Activated naive CD4-positive, alpha-beta T cell treated with anti-CD3 and anti-CD28 coated beads, Interleukin-2, amount 50 U/mL, for 72 hours (primary cell): ENCODE data around the gene SEBOX. TPM values are rescaled to one million over a fixed set of nuclear protein-coding genes. Genes with fewer than 3 reads are reported as not detected.
A peak's percentile ranks its signal among the peaks of the same experiment; 100 is the strongest.

Experiments used
- ATAC-seq, 2 donors: fragments of 150-1000 bp; cut with Tn5 transposase; 2 replicates each; pipeline ENCODE4 v1.10.0; 2021; ENCODE audit warnings: mild to moderate bottlenecking in 2 of 2, moderate library complexity in 2 of 2
- DNase-seq, 2 donors: peaks; one replicate each; pipeline ENCODE4 v3.0.0; 2021 to 2022; ENCODE audit warnings: low spot score in 2 of 2
- H3K27ac Mint-ChIP-seq, 2 donors: one replicate each; pipeline ENCODE4 v1.8.0; 2022; ENCODE audit warnings: mild to moderate bottlenecking in 2 of 2, mixed read lengths in 2 of 2
- H3K36me3 Mint-ChIP-seq, 2 donors: one replicate each; pipeline ENCODE4 v1.8.0; 2022; ENCODE audit warnings: mixed read lengths in 2 of 2
- H3K9me3 Mint-ChIP-seq, 2 donors: one replicate each; pipeline ENCODE4 v1.8.0; 2022; ENCODE audit warnings: mixed read lengths in 2 of 2
- total RNA-seq, 2 donors: library from RNA; stranded (reverse); gene quantifications; one replicate each; pipeline ENCODE4 v1.2.3, GENCODE V29; 2022

SEBOX gene
- total RNA-seq, 2 donors from 2014 or later = not detected

DNA sequence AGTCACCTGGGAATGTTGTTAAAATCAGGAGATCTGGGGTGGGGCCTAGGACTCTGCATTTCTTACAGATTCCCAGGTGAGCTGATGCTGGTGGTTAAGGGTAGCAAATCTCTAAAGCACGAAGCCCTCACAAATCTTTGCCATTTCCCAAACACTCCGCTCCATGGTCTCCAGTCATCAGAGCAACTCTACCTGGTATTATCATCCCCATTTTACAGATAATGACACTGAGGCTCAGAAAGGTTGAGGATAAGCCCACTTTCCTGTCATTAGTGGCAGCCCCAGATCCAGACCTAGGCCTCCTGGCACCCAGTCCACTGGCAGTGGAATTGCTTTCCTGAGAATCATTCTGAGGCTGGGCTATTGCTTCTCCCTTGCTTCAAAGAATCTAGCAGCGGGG lies 32.3 kb upstream of the SEBOX start:
- Mint-ChIP-seq H3K9me3 (no peaks in the 10 kb centered on the region), H3K27ac (peak overlapping the region in 1 of 2 donors; percentile 53), H3K36me3 (peaks cover 0 to 7% of the 10 kb centered on the region in 2 donors)
- DNase-seq (no peak), ATAC-seq (no peak)

DNA sequence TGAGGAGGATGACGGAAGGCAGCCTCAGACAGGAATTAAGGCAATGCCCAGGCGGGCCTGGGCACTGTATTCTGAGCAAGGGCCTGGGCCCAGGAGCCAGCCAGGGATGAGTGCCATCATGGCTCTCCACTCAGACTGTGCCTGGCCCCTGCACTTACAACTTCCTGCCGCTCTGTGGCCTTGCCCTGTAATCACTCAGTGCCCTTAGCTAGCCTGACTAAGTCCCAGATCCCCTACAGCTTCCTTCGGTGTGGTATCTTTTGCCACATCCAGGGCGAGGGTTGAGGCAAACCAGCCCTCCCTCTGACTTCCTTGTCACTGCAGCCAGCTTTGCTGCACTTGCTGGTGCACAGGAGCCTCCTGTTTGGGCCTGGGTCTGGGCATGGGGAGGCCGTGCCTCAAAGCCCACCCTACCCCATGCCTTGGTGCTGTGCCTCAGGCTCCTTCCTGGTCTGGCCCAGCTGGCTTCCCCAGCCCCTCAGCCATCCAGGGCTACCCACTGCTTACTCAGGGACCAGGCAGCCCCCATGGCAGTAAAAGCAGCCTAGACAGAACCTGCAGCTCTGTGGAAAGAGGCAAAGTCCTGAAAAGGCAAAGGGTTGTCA lies 31.7 kb upstream of the SEBOX start:
- Mint-ChIP-seq H3K9me3 (no peaks in the 10 kb centered on the region), H3K27ac (peak overlapping the region in 1 of 2 donors; percentile 53), H3K36me3 (peaks cover 0 to 7% of the 10 kb centered on the region in 2 donors)
- DNase-seq (peak in 1 of 2 donors; percentile 50), ATAC-seq (no peak)

DNA sequence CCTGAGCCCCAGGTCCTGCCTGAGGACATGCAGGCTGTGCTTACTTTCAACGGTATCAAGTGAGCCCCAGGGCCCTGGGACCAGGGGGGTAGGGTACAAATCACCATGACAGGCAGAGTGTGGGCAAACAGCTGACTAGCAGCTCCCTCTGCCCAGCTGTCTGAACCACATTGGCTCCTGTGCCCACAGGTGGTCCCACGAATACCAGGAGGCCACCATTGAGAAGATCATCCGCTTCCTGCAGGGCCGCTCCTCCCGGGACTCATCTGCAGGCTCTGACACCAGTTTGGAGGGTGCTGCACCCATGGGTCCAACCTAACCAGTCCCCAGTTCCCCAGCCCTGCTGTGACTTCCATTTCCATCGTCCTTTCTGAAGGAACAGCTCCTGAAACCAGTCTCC lies 31.0 kb upstream of the SEBOX start:
- H3K9me3 Mint-ChIP-seq = no peaks in the 10 kb centered on the region
- peaks cover 0 to 7% of the 10 kb centered on the region in 2 donors for H3K36me3 Mint-ChIP-seq
- DNase-seq (no peak), ATAC-seq (no peak)
- peak overlapping the region in 1 of 2 donors; percentile 22 for H3K27ac Mint-ChIP-seq

DNA sequence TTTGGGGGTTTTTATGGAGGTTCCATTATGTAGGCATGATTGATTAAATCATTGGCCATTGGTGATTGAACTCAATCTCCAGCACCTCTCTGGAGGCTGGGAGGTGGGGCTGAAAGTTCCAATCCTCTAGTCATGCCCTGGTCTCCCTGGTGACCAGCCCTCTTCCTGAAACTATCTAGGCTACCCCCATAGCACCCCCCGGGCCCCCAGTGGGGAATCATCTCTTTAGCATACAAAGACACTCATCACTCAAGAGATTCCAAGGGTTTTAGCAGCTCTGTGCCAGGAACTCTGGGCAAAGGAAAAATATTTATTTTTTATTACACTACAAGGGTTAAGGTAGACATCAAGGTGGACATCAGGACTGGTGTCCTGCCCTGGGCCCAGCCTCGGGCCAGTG lies 30.4 kb upstream of the SEBOX start:
- H3K36me3 Mint-ChIP-seq = peaks cover 0 to 9% of the 10 kb centered on the region in 2 donors
- DNase-seq (no peak), ATAC-seq (no peak)
- H3K9me3 Mint-ChIP-seq = no peaks in the 10 kb centered on the region
- peak overlapping the region; percentile 9 to 22 for H3K27ac Mint-ChIP-seq

GRCh38 chr17:28394337-28395116 lies 29.5 kb upstream of the SEBOX start:
- DNase-seq (peak in 1 of 2 donors; percentile 18), ATAC-seq (no peak)
- H3K27ac Mint-ChIP-seq = no peak overlapping the region
- H3K9me3 Mint-ChIP-seq = no peaks in the 10 kb centered on the region
- H3K36me3 Mint-ChIP-seq = peaks cover 0 to 16% of the 10 kb centered on the region in 2 donors

DNA sequence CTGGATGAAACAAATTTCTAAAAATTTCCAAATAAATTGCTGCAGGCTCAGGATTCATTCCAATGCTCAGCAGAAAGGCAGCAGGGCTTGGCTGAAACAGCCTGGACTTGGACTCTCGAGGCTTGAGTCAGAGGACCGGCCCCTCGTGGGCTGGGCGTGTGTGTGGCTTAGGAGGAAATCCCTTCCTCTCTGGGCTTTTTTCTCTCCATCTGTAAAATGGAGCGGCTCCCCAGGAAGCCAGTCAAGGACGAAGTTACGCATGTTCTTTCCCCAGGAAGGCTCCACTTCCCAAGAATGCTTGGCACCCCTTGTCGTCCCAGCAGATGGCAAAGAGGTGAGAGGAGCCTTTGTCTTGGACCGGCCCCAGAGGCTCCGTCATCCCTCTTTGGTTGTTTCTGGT lies 27.5 kb upstream of the SEBOX start:
- no peak for ATAC-seq
- Mint-ChIP-seq H3K9me3 (no peaks in the 10 kb centered on the region), H3K27ac (no peak overlapping the region), H3K36me3 (peaks cover 0 to 16% of the 10 kb centered on the region in 2 donors)
- DNase-seq = peak in 1 of 2 donors; percentile 11

- H3K36me3 Mint-ChIP-seq = peaks cover 0 to 16% of the 10 kb centered on the region in 2 donors
- peak overlapping the region in 1 of 2 donors; percentile 25 for H3K27ac Mint-ChIP-seq
- H3K9me3 Mint-ChIP-seq = no peaks in the 10 kb centered on the region
- ATAC-seq (no peak), DNase-seq (no peak)
Observed at GRCh38 chr17:28391401-28391800, 26.4 kb upstream of the SEBOX start.

DNA sequence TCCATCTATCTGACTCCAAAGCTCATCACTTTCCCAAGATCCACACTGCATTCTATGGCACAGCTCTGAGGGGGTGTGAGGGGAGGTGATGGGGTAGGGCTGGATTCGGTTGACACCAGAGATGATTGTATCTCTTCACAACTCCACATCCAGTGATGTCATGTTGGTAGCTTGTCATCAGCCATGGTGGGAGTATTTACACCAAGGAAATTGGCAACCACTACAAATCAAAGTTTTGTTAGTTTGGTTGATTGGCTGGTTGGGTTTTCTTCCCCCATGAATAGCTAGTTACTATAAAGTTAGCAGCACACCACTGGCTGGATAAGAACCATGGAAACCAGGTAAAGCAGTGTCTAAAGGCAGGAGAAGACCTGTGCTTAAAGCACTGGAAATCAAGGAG lies 26.0 kb upstream of the SEBOX start:
- ATAC-seq (no peak), DNase-seq (no peak)
- H3K27ac Mint-ChIP-seq = peak overlapping the region in 1 of 2 donors; percentile 25
- peaks cover 0 to 16% of the 10 kb centered on the region in 2 donors for H3K36me3 Mint-ChIP-seq
- no peaks in the 10 kb centered on the region for H3K9me3 Mint-ChIP-seq

DNA sequence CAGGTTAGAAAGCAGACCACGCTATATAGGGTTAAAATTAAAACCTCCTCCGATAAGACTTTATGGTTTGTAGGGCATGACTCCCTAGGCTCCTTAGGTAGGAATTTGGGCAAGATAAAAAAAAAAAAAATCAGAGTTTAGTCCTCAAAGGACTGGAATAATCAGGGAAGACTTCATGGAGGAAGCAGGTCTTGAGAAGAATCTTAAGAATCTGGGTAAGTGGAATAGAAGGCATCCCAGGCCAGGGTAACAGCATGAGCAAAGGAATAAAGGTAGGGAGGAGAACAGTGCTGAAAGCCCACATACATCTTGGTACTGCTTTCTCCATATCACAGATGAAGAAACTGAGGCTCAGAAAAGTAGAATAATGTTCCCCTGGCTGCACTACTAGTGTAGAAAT lies 25.6 kb upstream of the SEBOX start:
- Mint-ChIP-seq H3K27ac (peak overlapping the region in 1 of 2 donors; percentile 34), H3K9me3 (no peaks in the 10 kb centered on the region), H3K36me3 (peaks cover 0 to 16% of the 10 kb centered on the region in 2 donors)
- DNase-seq (no peak), ATAC-seq (no peak)

GRCh38 chr17:28390141-28390540 lies 25.1 kb upstream of the SEBOX start:
- DNase-seq = no peak
- Mint-ChIP-seq H3K36me3 (peaks cover 0 to 16% of the 10 kb centered on the region in 2 donors), H3K9me3 (no peaks in the 10 kb centered on the region), H3K27ac (peak overlapping the region; percentile 4 to 34)
- ATAC-seq = no peak

- Mint-ChIP-seq H3K36me3 (peaks cover 0 to 15% of the 10 kb centered on the region in 2 donors), H3K9me3 (no peaks in the 10 kb centered on the region), H3K27ac (no peak overlapping the region)
- no peak for ATAC-seq
- DNase-seq = peak in 1 of 2 donors; percentile 30
Observed at GRCh38 chr17:28388106-28388505, 23.1 kb upstream of the SEBOX start.

DNA sequence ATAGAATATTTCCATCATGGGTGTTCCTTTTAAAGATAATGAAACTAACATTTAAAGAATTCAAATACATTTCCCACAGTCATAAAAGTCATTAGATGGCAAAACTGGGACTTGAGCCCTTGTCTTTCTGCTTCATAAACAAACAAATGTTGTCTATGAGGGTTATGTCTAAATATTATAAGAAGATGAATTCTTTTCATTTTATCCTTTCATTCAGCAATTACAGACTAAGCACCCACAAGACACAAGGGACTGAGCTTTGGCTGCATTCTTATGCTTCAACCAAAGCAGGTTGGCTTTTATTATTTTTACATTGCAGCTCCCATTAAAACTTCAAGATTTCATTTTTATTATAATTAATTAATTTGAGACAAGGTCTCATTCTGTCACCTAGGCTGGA lies 21.4 kb upstream of the SEBOX start:
- Mint-ChIP-seq H3K27ac (no peak overlapping the region), H3K9me3 (no peaks in the 10 kb centered on the region), H3K36me3 (peaks cover 0 to 15% of the 10 kb centered on the region in 2 donors)
- no peak for DNase-seq
- ATAC-seq = no peak

DNA sequence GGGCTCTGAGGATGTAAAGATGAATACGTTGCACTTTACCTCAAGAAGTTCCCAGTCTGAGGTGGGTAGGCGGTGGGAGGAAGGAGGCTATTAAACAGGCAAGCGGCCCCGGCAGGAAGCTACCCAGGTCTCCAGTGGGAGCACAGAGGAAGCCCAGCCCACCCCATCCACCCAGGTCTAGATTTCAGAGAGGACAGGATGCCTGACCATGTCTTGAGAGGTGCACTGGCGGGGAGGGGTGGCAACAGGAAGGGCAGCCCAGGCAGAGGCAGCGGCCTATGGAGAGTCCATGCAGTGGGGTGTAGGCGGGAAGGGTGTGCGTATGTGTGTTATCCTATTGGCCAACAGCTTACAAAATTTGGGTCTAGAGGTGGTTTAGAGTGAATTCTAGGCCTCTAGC lies 20.4 kb upstream of the SEBOX start:
- no peak for DNase-seq

DNA sequence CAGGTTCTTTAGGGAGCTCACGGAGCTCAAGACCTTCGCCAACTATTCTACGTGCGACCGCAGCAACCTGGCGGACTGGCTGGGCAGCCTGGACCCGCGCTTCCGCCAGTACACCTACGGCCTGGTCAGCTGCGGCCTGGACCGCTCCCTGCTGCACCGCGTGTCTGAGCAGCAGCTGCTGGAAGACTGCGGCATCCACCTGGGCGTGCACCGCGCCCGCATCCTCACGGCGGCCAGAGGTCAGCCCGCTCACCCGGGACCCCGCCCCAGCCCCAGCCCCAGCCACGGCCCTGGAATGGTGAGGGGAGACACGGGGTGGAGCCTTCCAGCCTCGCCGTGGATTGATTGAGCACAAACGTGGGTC lies 20.0 kb upstream of the SEBOX start:
- ATAC-seq = peak; percentile 23 to 58

More for the DNA sequence above, 20.4 kb upstream of the SEBOX start:
- no peaks in the 10 kb centered on the region for H3K9me3 Mint-ChIP-seq
- peaks cover 0 to 12% of the 10 kb centered on the region in 2 donors for H3K36me3 Mint-ChIP-seq
- H3K27ac Mint-ChIP-seq = peak overlapping the region; percentile 7 to 83
- peak in 1 of 2 donors; percentile 26 for ATAC-seq

DNA sequence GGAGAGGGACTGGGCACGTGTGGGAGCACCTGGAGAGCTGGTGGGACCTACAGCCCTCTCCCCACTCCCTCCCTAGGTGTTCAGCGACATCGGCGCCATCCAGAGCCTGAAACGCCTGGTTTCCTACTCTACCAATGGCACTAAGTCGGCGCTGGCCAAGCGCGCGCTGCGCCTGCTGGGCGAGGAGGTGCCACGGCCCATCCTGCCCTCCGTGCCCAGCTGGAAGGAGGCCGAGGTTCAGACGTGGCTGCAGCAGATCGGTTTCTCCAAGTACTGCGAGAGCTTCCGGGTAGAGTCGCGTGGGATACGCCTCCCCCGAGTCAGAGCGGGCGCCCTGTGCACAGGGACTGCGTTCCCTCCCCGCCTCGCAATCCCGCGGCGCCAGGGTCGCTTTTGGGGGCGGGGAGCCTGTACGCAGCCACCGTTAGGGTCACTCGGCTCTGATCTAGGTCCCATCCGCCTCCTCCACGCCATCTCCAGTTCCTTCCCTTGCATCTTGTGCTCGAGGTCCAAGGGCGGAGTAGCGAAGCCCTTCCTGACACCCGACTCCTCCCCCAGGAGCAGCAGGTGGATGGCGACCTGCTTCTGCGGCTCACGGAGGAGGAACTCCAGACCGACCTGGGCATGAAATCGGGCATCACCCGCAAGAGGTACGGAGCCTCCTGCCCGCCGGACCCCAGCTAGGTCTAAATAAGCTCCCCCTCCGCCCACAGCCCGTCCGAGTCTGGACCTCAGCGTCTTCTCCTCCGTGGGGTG lies 19.5 kb upstream of the SEBOX start:
- peak; percentile 60 to 65 for DNase-seq
- H3K9me3 Mint-ChIP-seq = no peaks in the 10 kb centered on the region
- ATAC-seq = peak; percentile 92 to 94
- peak overlapping the region; percentile 66 to 83 for H3K27ac Mint-ChIP-seq
- H3K36me3 Mint-ChIP-seq = peaks cover 0 to 5% of the 10 kb centered on the region in 2 donors

More for the DNA sequence above, 20.0 kb upstream of the SEBOX start:
- Mint-ChIP-seq H3K27ac (peak overlapping the region; percentile 7 to 83), H3K9me3 (no peaks in the 10 kb centered on the region), H3K36me3 (peaks cover 0 to 8% of the 10 kb centered on the region in 2 donors)
- DNase-seq = no peak

GRCh38 chr17:28381141-28381825 lies 16.3 kb upstream of the SEBOX start:
- Mint-ChIP-seq H3K36me3 (peaks cover 0 to 5% of the 10 kb centered on the region in 2 donors), H3K27ac (no peak overlapping the region), H3K9me3 (no peaks in the 10 kb centered on the region)
- ATAC-seq (no peak), DNase-seq (no peak)
